Activated naive CD8-positive, alpha-beta T cell treated with anti-CD3 and anti-CD28 coated beads for 36 hours (primary cell): Measurements from ENCODE around the gene MPV17L. TPM values are rescaled to one million over a fixed set of nuclear protein-coding genes. Genes with fewer than 3 reads are reported as not detected.
"Not testable (repeated sequence)": the region's sequence is repeated elsewhere in the genome, so short reads cannot be mapped to it uniquely, and the experiment has no call there.

ENCODE experiments used
- DNase-seq: peaks from one replicate; pipeline ENCODE4 v3.0.0; 2021
- H3K27ac Mint-ChIP-seq: one replicate; pipeline ENCODE4 v1.8.0; 2022; ENCODE audit warnings: mild to moderate bottlenecking, moderate library complexity, mixed read lengths
- H3K27me3 Mint-ChIP-seq: one replicate; pipeline ENCODE4 v1.8.0; 2022; ENCODE audit warnings: mild to moderate bottlenecking, mixed read lengths
- H3K36me3 Mint-ChIP-seq: one replicate; pipeline ENCODE4 v1.8.0; 2021; ENCODE audit warnings: mild to moderate bottlenecking, mixed read lengths
- H3K4me1 Mint-ChIP-seq: one replicate; pipeline ENCODE4 v1.8.0; 2021; ENCODE audit warnings: mixed read lengths
- H3K4me3 Mint-ChIP-seq: one replicate; pipeline ENCODE4 v1.8.0; 2022; ENCODE audit warnings: mild to moderate bottlenecking, moderate library complexity, mixed read lengths
- H3K9me3 Mint-ChIP-seq: one replicate; pipeline ENCODE4 v1.8.0; 2022; ENCODE audit warnings: mixed read lengths
- total RNA-seq, 2 experiments: library from RNA; stranded (reverse); gene quantifications; one replicate each; pipeline ENCODE4 v1.2.3, GENCODE V29; 2021

The MPV17L gene
- under 1 TPM; 0.20 to 0.21 TPM for total RNA-seq

- not testable (repeated sequence) for H3K27ac Mint-ChIP-seq, H3K4me1 Mint-ChIP-seq, H3K36me3 Mint-ChIP-seq, H3K9me3 Mint-ChIP-seq
- Mint-ChIP-seq H3K4me3 (peak within 1 kb of the TSS; percentile 22), H3K27me3 (peaks cover 62% of the 10 kb centered on the region)
- DNase-seq = peak; percentile 16
Measured at GRCh38 chr16:15395631-15396508, at the start of gene MPV17L. TSS of gene MPV17L (plus strand) at chr16:15395754. CDS start at chr16:15395898, 144 bp downstream.

GRCh38 chr16:15348721-15349120 is 46.8 kb upstream of the MPV17L start:
- DNase-seq, H3K9me3 Mint-ChIP-seq: not testable (repeated sequence)

DNA sequence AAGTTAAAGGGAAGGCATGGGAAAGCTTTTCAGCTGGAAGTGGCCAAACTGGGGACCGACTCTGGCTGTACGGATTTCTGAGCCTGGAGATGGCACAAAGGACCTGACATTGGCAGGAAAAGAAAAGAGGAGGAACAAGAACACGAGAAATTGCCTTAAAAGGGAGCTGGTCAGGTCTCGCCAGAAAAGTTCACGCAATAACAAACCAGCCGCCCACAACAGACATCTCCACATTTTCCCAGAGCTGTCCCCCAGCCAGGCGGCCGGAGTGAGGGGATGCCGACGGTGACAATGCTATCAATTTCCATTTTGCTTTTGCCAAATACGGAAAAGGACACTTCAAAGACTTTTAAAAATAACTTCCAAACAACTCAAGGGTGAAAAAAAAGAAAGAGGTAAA is 44.3 kb upstream of the MPV17L start:
- H3K27me3 Mint-ChIP-seq, DNase-seq, H3K9me3 Mint-ChIP-seq, H3K4me3 Mint-ChIP-seq, H3K36me3 Mint-ChIP-seq, H3K4me1 Mint-ChIP-seq, H3K27ac Mint-ChIP-seq: not testable (repeated sequence)

More at GRCh38 chr16:15348721-15349120, 46.8 kb upstream of the MPV17L start:
- not testable (repeated sequence) for H3K27me3 Mint-ChIP-seq, H3K27ac Mint-ChIP-seq, H3K4me3 Mint-ChIP-seq, H3K36me3 Mint-ChIP-seq, H3K4me1 Mint-ChIP-seq

DNA sequence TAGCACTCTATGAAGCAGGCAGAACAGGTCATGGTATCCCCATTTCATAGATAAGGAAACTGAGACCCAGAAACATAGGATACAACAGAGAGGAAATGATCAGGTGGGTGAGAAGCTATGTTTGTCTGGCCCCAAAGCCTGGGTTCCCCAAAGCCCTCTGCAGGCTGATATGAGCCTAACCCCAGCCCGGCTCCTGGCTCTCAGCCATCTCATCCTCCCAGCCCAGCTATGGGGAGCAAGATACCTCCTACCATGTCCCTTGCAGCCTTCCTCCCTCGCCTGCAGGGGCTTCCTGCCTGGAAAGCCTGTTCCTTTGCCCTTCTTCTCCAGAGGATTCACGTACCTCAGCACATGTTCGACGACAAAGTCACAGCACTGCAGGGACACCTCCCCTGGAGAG is 43.8 kb upstream of the MPV17L start:
- not testable (repeated sequence) for H3K36me3 Mint-ChIP-seq, H3K4me3 Mint-ChIP-seq, H3K4me1 Mint-ChIP-seq, H3K27me3 Mint-ChIP-seq, DNase-seq, H3K9me3 Mint-ChIP-seq, H3K27ac Mint-ChIP-seq

DNA sequence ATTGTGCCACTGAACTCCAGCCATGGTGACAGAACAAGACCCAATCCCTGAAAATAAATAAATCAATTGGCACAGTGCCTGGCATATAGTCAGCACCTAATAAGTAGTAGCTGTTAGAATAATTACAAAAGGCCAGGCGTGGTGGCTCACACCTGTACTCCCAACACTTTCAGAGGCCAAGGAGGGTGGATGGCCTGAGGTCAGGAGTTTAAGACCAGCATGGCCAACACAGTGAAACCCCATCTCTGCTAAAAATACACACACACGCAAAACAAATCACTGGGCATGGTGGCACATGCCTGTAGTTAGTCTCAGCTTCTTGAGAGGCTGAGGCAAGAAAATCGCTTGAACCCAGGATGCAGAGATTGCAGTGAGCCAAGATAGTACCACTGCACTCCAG is 42.7 kb upstream of the MPV17L start:
- H3K9me3 Mint-ChIP-seq, H3K27ac Mint-ChIP-seq, H3K36me3 Mint-ChIP-seq, H3K27me3 Mint-ChIP-seq, H3K4me3 Mint-ChIP-seq, H3K4me1 Mint-ChIP-seq, DNase-seq: not testable (repeated sequence)

GRCh38 chr16:15354846-15355245 is 40.7 kb upstream of the MPV17L start:
- not testable (repeated sequence) for H3K27me3 Mint-ChIP-seq, H3K4me1 Mint-ChIP-seq, H3K9me3 Mint-ChIP-seq, H3K36me3 Mint-ChIP-seq, DNase-seq, H3K4me3 Mint-ChIP-seq, H3K27ac Mint-ChIP-seq

GRCh38 chr16:15357495-15357894 is 38.1 kb upstream of the MPV17L start:
- not testable (repeated sequence) for H3K4me3 Mint-ChIP-seq, H3K4me1 Mint-ChIP-seq, DNase-seq, H3K27ac Mint-ChIP-seq, H3K36me3 Mint-ChIP-seq, H3K27me3 Mint-ChIP-seq, H3K9me3 Mint-ChIP-seq

GRCh38 chr16:15378194-15378593 is 17.4 kb upstream of the MPV17L start, which contains the start of gene NPIPA5:
TSS of gene NPIPA5 (minus strand) at chr16:15378294. CDS start at chr16:15378294, 0 bp downstream.
- H3K27ac Mint-ChIP-seq, H3K36me3 Mint-ChIP-seq, H3K4me3 Mint-ChIP-seq, H3K4me1 Mint-ChIP-seq, H3K27me3 Mint-ChIP-seq, H3K9me3 Mint-ChIP-seq, DNase-seq: not testable (repeated sequence)

GRCh38 chr16:15382810-15383209 is 12.7 kb upstream of the MPV17L start:
- H3K27ac Mint-ChIP-seq, DNase-seq, H3K4me3 Mint-ChIP-seq: not testable (repeated sequence)

GRCh38 chr16:15388060-15388459 is 7.5 kb upstream of the MPV17L start:
- not testable (repeated sequence) for H3K36me3 Mint-ChIP-seq

More at GRCh38 chr16:15382810-15383209, 12.7 kb upstream of the MPV17L start:
- H3K36me3 Mint-ChIP-seq, H3K27me3 Mint-ChIP-seq, H3K4me1 Mint-ChIP-seq, H3K9me3 Mint-ChIP-seq: not testable (repeated sequence)

DNA sequence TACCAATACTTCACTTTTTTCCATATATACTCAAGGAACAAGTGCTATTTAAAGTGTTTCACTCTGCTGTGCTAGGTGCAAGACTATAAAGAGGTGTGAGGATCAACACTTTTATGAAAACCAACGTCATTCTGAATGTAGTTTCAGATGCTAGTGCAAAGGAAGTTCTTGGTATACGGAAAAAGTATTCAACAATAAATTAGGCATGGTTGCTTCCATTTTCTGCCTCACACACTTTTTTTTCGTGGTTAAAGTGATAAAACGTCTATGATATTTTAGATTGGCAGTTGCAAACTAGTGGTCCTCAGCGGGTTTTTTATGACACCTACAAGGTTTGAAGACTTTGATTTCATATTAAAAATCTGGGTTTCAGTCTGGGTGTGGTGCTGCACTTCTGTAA is 5.6 kb upstream of the MPV17L start:
- H3K36me3 Mint-ChIP-seq, H3K9me3 Mint-ChIP-seq, DNase-seq, H3K4me3 Mint-ChIP-seq, H3K27ac Mint-ChIP-seq, H3K4me1 Mint-ChIP-seq: not testable (repeated sequence)
- peaks cover 27% of the 10 kb centered on the region for H3K27me3 Mint-ChIP-seq

More at GRCh38 chr16:15388060-15388459, 7.5 kb upstream of the MPV17L start:
- not testable (repeated sequence) for DNase-seq, H3K4me1 Mint-ChIP-seq, H3K27ac Mint-ChIP-seq, H3K9me3 Mint-ChIP-seq, H3K4me3 Mint-ChIP-seq
- H3K27me3 Mint-ChIP-seq = peaks cover 14% of the 10 kb centered on the region

- H3K27ac Mint-ChIP-seq = not testable (repeated sequence)
Measured at GRCh38 chr16:15393025-15393424, 2.5 kb upstream of the MPV17L start.

GRCh38 chr16:15396509-15396829 is 915 bp downstream of the MPV17L start:
- not testable (repeated sequence) for H3K4me3 Mint-ChIP-seq, H3K9me3 Mint-ChIP-seq, H3K36me3 Mint-ChIP-seq, DNase-seq, H3K4me1 Mint-ChIP-seq, H3K27ac Mint-ChIP-seq
- H3K27me3 Mint-ChIP-seq = peaks cover 62% of the 10 kb centered on the region

More at GRCh38 chr16:15393025-15393424, 2.5 kb upstream of the MPV17L start:
- not testable (repeated sequence) for H3K9me3 Mint-ChIP-seq, H3K4me3 Mint-ChIP-seq, DNase-seq, H3K4me1 Mint-ChIP-seq, H3K36me3 Mint-ChIP-seq
- H3K27me3 Mint-ChIP-seq = peaks cover 50% of the 10 kb centered on the region

DNA sequence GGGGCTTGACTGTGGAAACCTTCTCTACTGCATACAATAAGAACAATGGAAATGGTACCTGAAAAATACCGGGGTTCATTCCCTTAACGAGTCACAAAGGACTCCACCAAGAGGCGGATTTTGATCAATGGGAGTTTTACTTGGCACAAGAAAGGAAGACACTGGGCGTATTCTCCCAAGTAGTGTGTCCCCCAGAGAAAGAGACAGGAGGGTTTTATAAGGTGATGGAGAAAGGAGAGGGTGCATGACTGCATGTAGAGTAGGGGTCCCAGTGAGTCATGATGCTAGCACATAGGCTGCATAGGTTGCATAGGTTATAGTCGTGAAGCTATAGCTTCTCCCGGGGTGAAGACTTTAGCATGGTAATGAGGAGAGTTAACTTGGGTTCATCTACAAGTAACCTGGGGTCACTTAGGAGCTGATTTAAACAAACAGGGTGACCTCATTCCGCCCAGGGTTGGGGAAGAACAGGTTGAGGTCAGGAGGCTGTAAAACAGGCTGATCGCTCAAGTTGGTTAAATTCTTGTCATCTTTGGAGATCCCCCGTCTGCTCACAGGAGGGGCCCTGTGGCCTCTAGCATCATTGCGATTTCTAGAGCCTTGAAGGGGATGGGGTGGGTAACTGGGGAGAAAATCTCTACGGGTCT is 1.5 kb downstream of the MPV17L start:
- no peaks in the 10 kb centered on the region for H3K9me3 Mint-ChIP-seq

GRCh38 chr16:15398618-15399316 is 3.2 kb downstream of the MPV17L start:
- Mint-ChIP-seq H3K4me3 (no peak overlapping the region), H3K27ac (no peak overlapping the region), H3K4me1 (no peaks in the 10 kb centered on the region), H3K9me3 (no peaks in the 10 kb centered on the region), H3K27me3 (peaks cover 62% of the 10 kb centered on the region), H3K36me3 (no peaks in the 10 kb centered on the region)
- no peak for DNase-seq

More for the DNA sequence above, 1.5 kb downstream of the MPV17L start:
- Mint-ChIP-seq H3K4me1 (no peaks in the 10 kb centered on the region), H3K27ac (no peak overlapping the region), H3K27me3 (peaks cover 62% of the 10 kb centered on the region), H3K4me3 (no peak overlapping the region), H3K36me3 (no peaks in the 10 kb centered on the region)
- DNase-seq = no peak
